Cardiac muscle cell (in vitro differentiated cells and primary cell): ENCODE measurements around the gene ADAMTSL5. TPM values are rescaled to one million over a fixed set of nuclear protein-coding genes. Genes with fewer than 3 reads are reported as not detected.

Experiments used
- DNase-seq, 2 donors: peaks; one replicate each; pipeline versions ENCODE4 v3.0.0 to v3.0.0-alpha.2; 2010 to 2017; ENCODE audit warnings: low read depth in 1 of 2, low spot score in 1 of 2
- H3K27ac ChIP-seq: fragments of 200-600 bp; sonication (generic); 2 replicates; pipeline ENCODE4 v1.5.1; 2016
- H3K27me3 ChIP-seq: fragments of 200-600 bp; sonication (generic); 2 replicates; pipeline ENCODE4 v1.6.0; 2016; ENCODE audit warnings: control low read depth
- H3K36me3 ChIP-seq: fragments of 200-600 bp; sonication (generic); 2 replicates; pipeline ENCODE4 v1.5.1; 2016; ENCODE audit warnings: control low read depth
- H3K4me1 ChIP-seq: fragments of 200-600 bp; sonication (generic); 2 replicates; pipeline ENCODE4 v1.8.1; 2017; ENCODE audit warnings: low read depth, mild to moderate bottlenecking, mixed run types
- H3K4me3 ChIP-seq: fragments of 200-600 bp; sonication (generic); 2 replicates; pipeline ENCODE4 v1.5.1; 2016; ENCODE audit warnings: mild to moderate bottlenecking
- H3K9me3 ChIP-seq: fragments of 200-600 bp; sonication (generic); 2 replicates; pipeline ENCODE4 v1.5.1; 2017; ENCODE audit warnings: low read depth, mild to moderate bottlenecking, control low read depth
- CTCF ChIP-seq: IDR thresholded peaks from 2 replicates; pipeline ENCODE4 v1.5.1; 2012; ENCODE audit warnings: low read depth, mild to moderate bottlenecking, low read length
- polyA plus RNA-seq: library from polyadenylated mRNA; unstranded; fragments of >200 nt; fragmentation: Nextera tagmentation; extraction: Ambion mirVana; gene quantifications from 2 replicates; pipeline ENCODE4 v1.2.1, GENCODE V29; 2016
- total RNA-seq: library from RNA; depleted of rRNA; stranded (reverse); fragments of >200 nt; gene quantifications from 2 replicates; pipeline ENCODE4 v1.2.3, GENCODE V29; 2016

Gene ADAMTSL5
- total and polyA plus RNA-seq, 2 experiments from 2014 or later: 3.9 to 8.6 TPM

DNA sequence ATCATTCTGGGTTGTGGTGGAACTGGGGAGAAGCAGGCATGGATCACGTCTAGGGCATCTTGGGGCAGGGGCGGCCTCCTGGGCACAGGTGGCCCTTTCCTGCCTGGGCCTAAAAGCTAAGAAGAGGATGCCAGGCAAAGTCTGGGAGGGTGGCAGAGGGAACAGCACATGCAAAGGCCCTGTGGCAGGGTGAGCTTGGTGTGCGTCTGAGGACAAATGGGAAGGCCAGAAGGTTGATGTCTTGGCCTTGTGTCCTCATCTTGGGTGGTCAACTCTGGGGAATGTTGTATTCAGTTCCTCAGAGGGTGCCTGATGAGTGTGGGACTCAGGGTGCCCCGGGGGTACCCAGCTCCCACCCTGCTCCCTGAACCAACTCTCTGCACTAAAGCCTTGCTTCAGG, 5.7 kb upstream of the ADAMTSL5 start:
- Histone ChIP-seq H3K27ac (no peak overlapping the region), H3K9me3 (no peaks in the 10 kb centered on the region), H3K36me3 (no peaks in the 10 kb centered on the region), H3K4me1 (no peaks in the 10 kb centered on the region), H3K27me3 (peaks cover 42% of the 10 kb centered on the region), H3K4me3 (no peak overlapping the region)
- TF ChIP-seq CTCF: no peak
- DNase-seq: no peak

DNA sequence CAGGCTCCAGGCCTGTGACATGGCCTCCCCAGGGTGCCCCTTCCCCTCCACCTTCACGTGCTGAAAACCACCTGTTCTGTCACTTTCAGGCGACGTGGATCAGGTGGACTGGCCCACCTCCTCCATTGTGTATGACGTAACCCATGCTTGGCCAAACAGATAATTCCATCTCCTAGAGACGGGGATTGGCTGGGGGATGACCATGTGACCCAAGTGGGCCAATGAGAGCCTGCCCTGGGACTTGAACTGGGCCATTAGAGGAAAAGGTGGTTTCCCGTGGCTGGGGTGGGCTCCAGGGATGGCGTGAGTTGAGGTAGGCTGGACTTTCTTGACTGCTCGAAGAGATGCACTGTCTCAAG, 3.6 kb upstream of the ADAMTSL5 start:
- H3K27ac ChIP-seq: no peak overlapping the region
- no peaks in the 10 kb centered on the region for H3K4me1 ChIP-seq
- no peaks in the 10 kb centered on the region for H3K9me3 ChIP-seq
- peaks cover 33% of the 10 kb centered on the region for H3K27me3 ChIP-seq
- H3K4me3 ChIP-seq: no peak overlapping the region
- TF ChIP-seq CTCF: no peak
- DNase-seq: no peak
- no peaks in the 10 kb centered on the region for H3K36me3 ChIP-seq

GRCh38 chr19:1514986-1515721, 2.3 kb upstream of the ADAMTSL5 start:
- H3K9me3 ChIP-seq: no peaks in the 10 kb centered on the region
- TF ChIP-seq CTCF: no peak
- H3K27me3 ChIP-seq: peaks cover 29% of the 10 kb centered on the region
- no peak for DNase-seq
- no peaks in the 10 kb centered on the region for H3K36me3 ChIP-seq
- H3K27ac ChIP-seq: no peak overlapping the region
- no peaks in the 10 kb centered on the region for H3K4me1 ChIP-seq
- no peak overlapping the region for H3K4me3 ChIP-seq

GRCh38 chr19:1514295-1514661, 1.5 kb upstream of the ADAMTSL5 start:
- H3K9me3 ChIP-seq: no peaks in the 10 kb centered on the region
- H3K27ac ChIP-seq: no peak overlapping the region
- H3K4me1 ChIP-seq: no peaks in the 10 kb centered on the region
- H3K4me3 ChIP-seq: no peak overlapping the region
- no peak for TF ChIP-seq CTCF
- no peak for DNase-seq
- peaks cover 25% of the 10 kb centered on the region for H3K27me3 ChIP-seq
- H3K36me3 ChIP-seq: no peaks in the 10 kb centered on the region

GRCh38 chr19:1513499-1514294, 878 bp upstream of the ADAMTSL5 start:
- no peak overlapping the region for H3K27ac ChIP-seq

More at GRCh38 chr19:1513499-1514294, 878 bp upstream of the ADAMTSL5 start:
- peak; percentile 64 for TF ChIP-seq CTCF
- H3K36me3 ChIP-seq: no peaks in the 10 kb centered on the region
- peak; percentile 23 to 59 for DNase-seq
- H3K4me3 ChIP-seq: peak overlapping the region; percentile 44
- H3K27me3 ChIP-seq: peaks cover 22% of the 10 kb centered on the region
- no peaks in the 10 kb centered on the region for H3K4me1 ChIP-seq
- no peaks in the 10 kb centered on the region for H3K9me3 ChIP-seq
